DMS53 (cell line): ENCODE data around the gene TMEM178B.
"Not testable (repeated sequence)": the region's sequence is repeated elsewhere in the genome, so short reads cannot be mapped to it uniquely, and the experiment has no call there.

Experiments used
- DNase-seq: peaks from one replicate; lab custom pipeline; 2025; lab: John Stamatoyannopoulos, UW

TMEM178B gene

GRCh38 chr7:141142058-141142457 lies 68.2 kb downstream of the TMEM178B start:
- DNase-seq, result no peak

- DNase-seq, result no peak
Observed at GRCh38 chr7:141144921-141145629, 71.2 kb downstream of the TMEM178B start.

- DNase-seq, result no peak
Observed at GRCh38 chr7:141145630-141145982, 71.7 kb downstream of the TMEM178B start.

GRCh38 chr7:141147482-141147881 lies 73.6 kb downstream of the TMEM178B start:
- no peak for DNase-seq

GRCh38 chr7:141150465-141150864 lies 76.6 kb downstream of the TMEM178B start:
- DNase-seq, result no peak

- DNase-seq, result no peak
Observed at GRCh38 chr7:141151746-141152145, 77.9 kb downstream of the TMEM178B start.

GRCh38 chr7:141153231-141153630 lies 79.4 kb downstream of the TMEM178B start:
- no peak for DNase-seq

GRCh38 chr7:141154131-141154732 lies 80.4 kb downstream of the TMEM178B start:
- no peak for DNase-seq

- DNase-seq, result no peak
Observed at GRCh38 chr7:141156407-141156806, 82.5 kb downstream of the TMEM178B start.

- no peak for DNase-seq
Observed at GRCh38 chr7:141157138-141157765, 83.4 kb downstream of the TMEM178B start.

- peak; percentile 16 for DNase-seq
Observed at GRCh38 chr7:141158561-141158960, 84.7 kb downstream of the TMEM178B start.

- DNase-seq, result no peak
Observed at GRCh38 chr7:141160246-141160860, 86.5 kb downstream of the TMEM178B start.

GRCh38 chr7:141161550-141162535 lies 88.0 kb downstream of the TMEM178B start:
- no peak for DNase-seq

GRCh38 chr7:141165521-141165920 lies 91.7 kb downstream of the TMEM178B start:
- DNase-seq, result no peak

GRCh38 chr7:141166926-141167325 lies 93.1 kb downstream of the TMEM178B start:
- DNase-seq, result no peak

GRCh38 chr7:141167381-141167964 lies 93.6 kb downstream of the TMEM178B start:
- no peak for DNase-seq

- DNase-seq, result not testable (repeated sequence)
Observed at GRCh38 chr7:141169157-141169556, 95.3 kb downstream of the TMEM178B start.

- not testable (repeated sequence) for DNase-seq
Observed at GRCh38 chr7:141175728-141176127, 101.9 kb downstream of the TMEM178B start.

GRCh38 chr7:141177120-141177519 lies 103.3 kb downstream of the TMEM178B start:
- not testable (repeated sequence) for DNase-seq

- DNase-seq, result no peak
Observed at GRCh38 chr7:141178486-141179135, 104.7 kb downstream of the TMEM178B start.

- DNase-seq, result no peak
Observed at GRCh38 chr7:141181812-141182211, 107.9 kb downstream of the TMEM178B start.
